HG03565 (cell line): ENCODE data around the gene ZNF598.
"Not testable (repeated sequence)": the region's sequence is repeated elsewhere in the genome, so short reads cannot be mapped to it uniquely, and the experiment has no call there.

Experiments used
- ATAC-seq: cut with Tn5 transposase; IDR thresholded peaks from one replicate; pipeline ENCODE4 v1.9.1; 2021; ENCODE audit warnings: mild to moderate bottlenecking, moderate library complexity; ENCODE audit not compliant: unreplicated experiment

Gene ZNF598

DNA sequence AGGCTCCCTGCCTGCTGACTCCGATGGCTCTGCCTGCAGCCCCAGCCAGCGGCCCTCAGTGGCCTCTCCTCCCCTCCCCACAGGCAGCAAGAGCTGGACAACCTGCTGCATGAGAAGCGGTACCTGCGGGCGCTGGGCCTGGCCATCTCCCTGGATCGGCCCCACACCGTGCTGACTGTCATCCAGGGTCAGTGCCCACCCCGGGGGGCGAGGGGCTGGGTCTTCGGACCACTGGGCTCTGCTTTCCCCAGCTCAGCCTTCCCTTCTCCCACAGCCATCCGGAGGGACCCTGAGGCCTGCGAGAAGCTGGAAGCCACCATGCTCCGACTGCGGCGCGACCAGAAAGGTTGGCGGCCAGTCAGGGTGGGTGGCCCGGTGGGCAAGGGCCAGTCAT is 31.7 kb downstream of the ZNF598 start:
- ATAC-seq, result no peak

DNA sequence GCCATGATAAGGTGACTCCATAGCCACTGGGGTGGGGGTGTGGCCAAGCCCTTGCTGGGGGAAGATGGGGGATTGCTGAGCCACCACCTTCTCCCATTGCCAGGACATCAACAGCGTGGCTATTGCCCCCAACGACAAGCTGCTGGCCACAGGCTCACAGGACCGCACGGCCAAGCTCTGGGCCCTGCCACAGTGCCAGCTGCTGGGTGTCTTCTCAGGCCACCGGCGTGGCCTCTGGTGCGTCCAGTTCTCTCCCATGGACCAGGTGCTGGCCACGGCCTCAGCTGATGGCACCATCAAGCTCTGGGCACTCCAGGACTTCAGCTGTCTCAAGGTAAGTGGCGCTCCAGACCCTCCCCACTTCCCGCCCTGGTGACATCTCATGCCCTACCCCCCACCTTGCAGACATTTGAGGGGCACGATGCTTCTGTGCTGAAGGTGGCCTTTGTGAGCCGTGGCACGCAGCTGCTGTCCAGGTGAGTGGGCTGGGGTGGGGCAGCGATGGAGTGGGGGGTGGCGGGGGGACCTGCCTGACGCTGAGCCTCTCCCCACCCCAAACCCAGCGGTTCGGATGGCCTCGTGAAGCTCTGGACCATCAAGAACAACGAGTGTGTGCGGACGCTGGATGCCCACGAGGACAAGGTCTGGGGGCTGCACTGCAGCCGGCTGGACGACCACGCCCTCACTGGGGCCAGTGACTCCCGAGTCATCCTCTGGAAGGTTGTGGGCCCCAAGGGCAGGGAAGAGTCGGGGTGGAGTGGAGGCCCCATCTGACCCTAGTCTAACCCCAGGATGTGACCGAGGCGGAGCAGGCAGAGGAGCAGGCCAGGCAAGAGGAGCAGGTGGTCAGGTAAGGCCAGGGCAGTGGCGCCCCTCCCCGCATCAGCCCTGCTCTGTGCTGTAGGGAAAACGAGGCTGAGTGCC is 32.4 kb downstream of the ZNF598 start:
- ATAC-seq, result no peak

GRCh38 chr16:1976216-1976520 is 33.5 kb downstream of the ZNF598 start:
- no peak for ATAC-seq

GRCh38 chr16:1975432-1976215 is 34.0 kb downstream of the ZNF598 start:
- no peak for ATAC-seq

- ATAC-seq, result no peak
These were observed 35.2 kb downstream of the ZNF598 start for GRCh38 chr16:1974157-1975070.

DNA sequence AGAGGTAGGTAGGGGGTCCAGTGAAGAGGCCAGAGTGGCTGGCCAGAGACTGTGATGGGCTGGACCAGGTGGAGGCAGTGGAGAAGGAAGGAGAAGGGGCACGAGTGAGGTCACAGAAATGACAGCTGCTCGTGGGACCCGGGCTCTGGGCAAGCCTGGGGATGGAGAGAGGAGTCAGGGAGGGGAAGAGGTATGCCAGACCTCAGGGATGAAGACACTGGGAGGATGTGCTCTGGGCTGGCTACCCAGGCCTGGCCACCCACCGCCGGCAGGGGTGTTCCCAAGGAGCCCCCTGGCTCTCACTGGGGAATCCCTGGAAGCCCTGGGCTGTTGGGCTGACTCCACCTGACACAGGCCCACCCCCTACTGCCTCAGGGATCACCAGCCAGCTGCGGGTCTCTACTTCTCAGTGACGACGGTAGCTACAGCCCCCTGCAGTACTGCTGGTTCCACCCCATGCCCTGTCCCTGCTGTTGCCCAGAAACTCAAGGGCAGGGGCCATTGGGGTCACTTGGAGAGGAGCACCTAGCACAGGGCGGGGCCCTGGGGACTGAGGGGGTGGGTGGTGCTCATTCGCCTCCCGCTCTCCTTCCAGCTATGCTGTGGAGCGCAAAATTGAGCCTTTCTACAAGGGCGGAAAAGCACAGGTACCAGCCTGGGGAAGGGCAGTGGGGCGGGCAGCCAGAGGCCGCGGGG is 36.0 kb downstream of the ZNF598 start:
- ATAC-seq, result no peak

- no peak for ATAC-seq
These were observed 37.1 kb downstream of the ZNF598 start for GRCh38 chr16:1972490-1972877.

GRCh38 chr16:1971796-1972489 is 37.7 kb downstream of the ZNF598 start, which contains the start of gene TBL3:
Gene TBL3 (plus strand): TSS chr16:1972053. CDS start chr16:1972165, 112 bp downstream.
- peak; percentile 73 for ATAC-seq

DNA sequence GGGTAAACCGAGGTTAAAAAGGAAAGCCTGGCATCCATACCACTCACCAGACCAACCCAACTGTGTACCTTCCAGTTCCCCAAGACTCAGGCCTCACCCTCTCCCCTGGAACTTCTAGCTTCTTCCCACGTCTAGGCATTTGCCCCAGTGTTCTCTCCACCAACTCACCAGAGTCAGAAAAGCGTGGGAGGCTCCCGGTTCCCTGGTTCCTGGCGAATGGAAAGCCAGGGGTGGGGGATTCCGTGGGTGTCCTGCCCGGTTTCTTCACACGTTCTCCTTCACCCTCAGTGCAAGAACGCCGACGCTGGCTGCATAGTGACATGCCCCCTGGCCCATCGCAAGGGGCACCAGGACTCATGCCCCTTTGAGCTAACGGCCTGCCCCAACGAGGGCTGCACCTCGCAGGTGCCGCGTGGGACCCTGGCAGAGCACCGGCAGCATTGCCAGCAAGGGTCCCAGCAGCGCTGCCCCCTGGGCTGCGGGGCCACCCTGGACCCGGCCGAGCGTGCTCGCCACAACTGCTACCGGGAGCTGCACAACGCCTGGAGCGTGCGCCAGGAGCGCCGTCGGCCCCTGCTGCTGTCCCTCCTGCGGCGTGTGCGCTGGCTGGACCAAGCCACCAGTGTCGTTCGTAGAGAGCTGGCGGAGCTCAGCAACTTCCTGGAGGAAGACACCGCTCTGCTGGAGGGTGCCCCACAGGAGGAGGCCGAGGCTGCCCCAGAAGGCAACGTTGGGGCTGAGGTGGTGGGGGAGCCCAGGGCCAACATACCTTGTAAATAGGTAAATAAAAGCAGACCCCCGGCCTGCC is 41.3 kb downstream of the ZNF598 start:
- no peak for ATAC-seq

DNA sequence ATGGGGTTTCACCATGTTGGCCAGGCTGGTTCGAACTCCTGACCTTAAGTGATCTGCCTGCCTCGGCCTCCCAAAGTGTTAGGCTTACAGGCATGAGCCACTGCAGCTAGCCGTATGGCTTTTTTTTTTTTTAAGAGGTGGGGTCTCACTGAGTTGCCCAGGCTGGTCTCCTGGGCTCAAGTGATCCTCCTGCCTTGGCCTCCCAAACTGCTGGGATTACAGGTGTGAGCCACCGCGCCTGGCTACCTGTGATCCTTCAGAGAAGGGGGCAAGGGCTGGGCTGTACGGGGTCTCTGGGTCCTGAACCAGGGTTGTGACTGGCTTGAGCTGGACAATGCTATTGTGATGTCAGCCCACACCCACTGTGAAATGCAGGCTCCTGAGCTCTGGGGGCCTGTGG is 43.2 kb downstream of the ZNF598 start, which contains the start of gene RNF151:
RNF151 (plus strand) TSS at position 397 of the 400 bp plus-strand sequence. CDS start 26 bp downstream, outside the sequence.
- no peak for ATAC-seq

DNA sequence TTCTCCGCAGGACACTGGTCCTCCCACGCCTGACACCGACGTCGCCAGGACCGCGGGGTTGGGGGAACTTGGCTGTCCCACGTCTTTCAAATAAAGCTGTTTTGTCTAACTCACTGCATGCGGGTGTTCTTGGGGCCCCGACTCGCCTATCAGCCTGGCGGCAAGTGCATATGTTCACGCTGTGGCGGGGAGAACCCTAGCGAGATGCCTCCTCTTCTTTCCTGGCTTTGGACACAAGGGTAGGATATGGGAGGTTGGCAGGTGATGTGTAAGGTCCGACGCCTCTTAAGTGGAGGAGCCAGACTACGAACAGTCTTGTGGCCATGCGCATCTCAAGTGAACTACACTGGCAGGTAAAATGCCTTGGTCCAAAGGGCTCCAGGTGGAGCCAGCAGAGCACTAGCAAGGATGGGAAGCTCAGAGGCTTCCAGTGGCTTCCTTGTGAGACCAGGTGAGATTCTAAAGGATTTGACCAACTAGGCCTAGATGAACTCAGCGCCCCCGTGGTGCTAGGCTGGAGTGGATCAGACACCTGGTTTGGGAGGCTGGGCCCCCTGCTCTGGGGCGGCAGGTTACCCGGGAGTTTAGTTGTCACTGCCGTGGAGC is 44.1 kb downstream of the ZNF598 start:
- no peak for ATAC-seq

DNA sequence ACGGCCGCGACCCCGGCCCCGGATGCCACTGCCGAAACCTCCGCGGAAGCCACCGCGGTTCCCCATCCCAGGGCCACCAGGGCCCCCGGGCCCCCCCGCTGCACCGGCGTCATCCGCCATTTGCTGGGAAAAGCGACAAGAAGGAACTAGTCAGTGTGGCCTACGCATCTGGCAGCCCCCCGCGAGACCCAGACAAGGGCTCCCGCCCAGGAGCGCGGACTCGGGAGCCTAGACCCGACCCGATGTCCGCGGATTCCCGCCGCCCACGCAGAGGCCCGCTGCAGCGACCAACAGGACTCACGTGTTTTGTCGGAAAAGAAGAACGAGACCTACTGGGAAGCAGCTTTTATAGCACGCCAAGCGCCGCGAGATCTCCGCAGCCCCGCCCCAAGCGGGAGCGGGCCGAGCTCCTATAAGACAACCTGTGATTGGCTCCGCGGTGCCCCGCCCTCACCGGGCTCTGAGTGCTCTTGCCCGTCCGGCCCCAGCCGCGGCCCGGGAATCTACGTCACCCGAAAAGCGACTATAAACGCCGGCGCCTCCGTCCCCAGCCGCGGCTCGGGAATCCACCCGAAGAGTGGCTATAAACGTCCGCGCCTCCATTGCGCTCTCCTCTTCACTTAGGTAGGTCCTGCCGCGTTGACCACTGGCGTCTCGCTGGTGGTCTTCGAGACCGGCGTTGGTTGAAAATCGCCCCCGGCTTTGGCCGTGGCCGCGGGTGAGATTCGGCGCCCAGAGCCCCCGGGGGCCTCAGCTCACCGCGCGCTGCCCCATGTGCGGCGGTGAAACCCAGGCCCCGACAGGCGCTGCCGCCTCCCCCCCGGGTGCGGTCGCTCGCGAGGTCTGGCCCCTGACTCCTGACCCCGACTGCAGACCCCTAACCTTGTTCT is 44.9 kb downstream of the ZNF598 start, which contains the start of gene RPS2:
RPS2 (minus strand) TSS at position 321 of the 890 bp plus-strand sequence; CDS start at position 120, 201 bp downstream.
- peak; percentile 76 for ATAC-seq

DNA sequence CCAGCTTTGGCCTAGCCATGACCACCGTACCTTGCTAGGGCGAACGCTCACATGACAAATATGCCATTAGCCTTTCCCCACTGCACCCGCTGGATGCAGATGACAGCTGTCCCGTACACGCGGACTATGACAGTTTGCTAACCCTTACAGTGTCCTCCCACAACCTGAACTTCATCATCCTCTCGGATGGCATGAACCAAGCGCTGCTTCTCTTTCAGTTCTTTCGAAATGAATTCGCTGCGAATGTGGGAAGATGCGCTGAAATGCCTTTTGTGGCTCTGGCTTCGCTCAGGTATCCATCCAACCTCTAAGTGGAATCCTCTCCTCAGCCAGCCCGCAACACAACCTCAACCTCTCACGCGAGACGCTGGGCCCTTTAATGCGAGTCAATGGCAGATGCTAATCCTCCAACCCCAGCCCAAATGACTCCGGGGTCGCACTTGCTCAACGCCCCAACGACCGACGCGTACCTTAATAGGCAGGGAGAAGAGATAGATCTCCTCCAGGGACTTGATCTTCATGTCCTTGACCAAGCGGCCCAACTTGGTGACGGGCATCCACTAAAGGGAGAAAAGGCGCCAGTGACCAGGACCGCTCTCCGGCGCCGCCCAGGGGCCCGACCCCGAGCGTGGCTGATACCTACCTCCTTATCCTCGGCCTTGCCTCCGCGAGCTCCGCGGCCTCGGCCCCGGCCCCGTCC is 45.7 kb downstream of the ZNF598 start:
- no peak for ATAC-seq

DNA sequence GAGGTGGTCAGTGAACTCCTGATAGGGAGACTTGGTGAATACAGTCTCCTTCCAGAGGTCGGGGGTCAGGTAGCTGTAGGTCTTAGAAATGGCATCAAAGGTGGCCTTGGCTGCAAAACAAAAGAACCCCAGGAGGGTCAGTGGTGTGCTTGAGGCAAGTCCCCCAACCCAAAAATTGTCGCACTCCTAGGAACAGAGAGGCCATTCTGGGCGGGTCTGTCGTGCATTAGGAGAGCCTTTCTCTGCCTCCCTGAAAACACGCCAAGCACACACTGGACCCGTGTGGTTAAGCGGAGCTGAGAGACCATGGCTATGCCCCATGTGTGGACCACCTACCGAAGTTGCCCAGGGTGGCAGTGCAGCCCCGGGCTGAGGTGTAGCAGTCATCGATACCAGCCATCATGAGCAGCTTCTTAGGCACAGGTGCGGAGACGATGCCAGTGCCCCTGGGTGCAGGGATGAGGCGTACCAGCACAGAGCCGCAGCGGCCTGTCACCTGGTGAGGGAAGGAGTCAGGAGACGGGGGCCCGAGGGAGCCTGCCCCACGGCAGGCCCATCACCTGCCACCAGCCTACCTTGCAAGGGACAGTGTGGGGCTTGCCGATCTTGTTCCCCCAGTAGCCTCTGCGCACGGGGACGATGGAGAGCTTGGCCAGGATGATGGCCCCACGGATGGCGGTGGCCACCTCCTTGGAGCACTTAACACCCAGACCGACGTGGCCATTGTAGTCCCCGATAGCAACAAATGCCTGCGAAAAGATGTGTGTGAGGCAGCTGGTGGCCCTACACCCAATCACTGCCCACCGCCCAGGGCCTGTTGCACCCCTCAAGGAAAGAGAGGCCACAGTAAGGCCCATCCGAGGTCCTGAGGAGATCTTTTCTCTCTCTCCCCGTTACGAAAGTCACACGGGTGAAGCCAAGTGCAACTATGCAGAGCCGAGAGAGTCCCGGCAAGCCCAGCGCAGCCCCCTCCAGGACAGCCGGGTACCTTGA is 47.2 kb downstream of the ZNF598 start:
- not testable (repeated sequence) for ATAC-seq

DNA sequence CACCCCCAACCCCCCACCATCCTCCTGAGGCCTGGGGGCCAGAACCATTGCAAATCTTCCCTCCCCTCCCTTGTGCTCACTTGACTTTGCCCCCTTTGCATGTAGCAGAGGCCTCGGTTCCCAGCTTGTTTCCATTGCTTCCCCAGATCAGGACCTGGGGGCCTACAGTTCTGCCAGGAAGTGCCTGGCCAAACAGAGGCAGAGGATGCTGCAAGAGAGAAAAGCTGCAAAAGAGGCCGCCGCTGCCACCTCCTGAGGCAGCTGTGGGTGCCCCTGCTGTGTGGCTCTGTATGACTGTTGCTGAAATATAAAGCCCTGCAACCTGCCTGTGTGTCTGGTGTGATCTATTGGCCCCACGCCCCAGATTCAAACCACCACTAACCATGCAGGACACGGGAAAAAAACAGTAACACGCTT is 48.0 kb downstream of the ZNF598 start:
- no peak for ATAC-seq
